HEK293T (cell line): ENCODE results near the gene CHRM4.

Source experiments
- CTCF ChIA-PET: fragments of 350-600 bp; formaldehyde crosslinking; extraction: SDS; loops from one replicate; lab custom pipeline; 2021; ENCODE audit warnings: antibody characterized with exemption, inconsistent platforms; lab: Yijun Ruan, JAX
- POLR2A ChIA-PET: fragments of 350-600 bp; formaldehyde crosslinking; extraction: SDS; loops from one replicate; lab custom pipeline; 2020; ENCODE audit warnings: antibody characterized with exemption, inconsistent platforms; lab: Yijun Ruan, JAX
- DNase-seq: peaks from one replicate; pipeline ENCODE4 v3.0.0; 2012; ENCODE audit warnings: mixed read lengths; ENCODE audit errors: extremely low spot score
- ARNT ChIP-seq: fragments of 450-650 bp; IDR thresholded peaks from 2 replicates; pipeline ENCODE4 v1.6.1; 2017; ENCODE audit warnings: mild to moderate bottlenecking
- BHLHE40 ChIP-seq: fragments of 450-650 bp; IDR thresholded peaks from 2 replicates; pipeline ENCODE4 v1.6.1; 2016; ENCODE audit warnings: mild to moderate bottlenecking, moderate library complexity, borderline replicate concordance
- CTBP1 ChIP-seq: fragments of 450-650 bp; IDR thresholded peaks from 2 replicates; pipeline ENCODE4 v1.6.1; 2016; ENCODE audit warnings: borderline replicate concordance
- ELF4 ChIP-seq: fragments of 450-650 bp; IDR thresholded peaks from 2 replicates; pipeline ENCODE4 v1.6.1; 2017; ENCODE audit warnings: antibody characterized with exemption
- FOXA1 ChIP-seq: fragments of 450-650 bp; IDR thresholded peaks from 2 replicates; pipeline ENCODE4 v1.6.1; 2016; ENCODE audit warnings: mild to moderate bottlenecking
- FOXK2 ChIP-seq: fragments of 450-650 bp; IDR thresholded peaks from 2 replicates; pipeline ENCODE4 v1.6.1; 2016; ENCODE audit warnings: mild to moderate bottlenecking
- FOXM1 ChIP-seq: fragments of 450-650 bp; IDR thresholded peaks from 2 replicates; pipeline ENCODE4 v1.6.1; 2017; ENCODE audit warnings: mild to moderate bottlenecking, borderline replicate concordance
- HDGF ChIP-seq: fragments of 450-650 bp; IDR thresholded peaks from 2 replicates; pipeline ENCODE4 v1.6.1; 2017; ENCODE audit warnings: antibody characterized with exemption, borderline replicate concordance
- L3MBTL2 ChIP-seq: fragments of 450-650 bp; conservative IDR thresholded peaks from 2 replicates; pipeline ENCODE4 v1.6.1; 2016; ENCODE audit warnings: mild to moderate bottlenecking
- LEF1 ChIP-seq: fragments of 450-650 bp; IDR thresholded peaks from 2 replicates; pipeline ENCODE4 v1.6.1; 2017; ENCODE audit warnings: mild to moderate bottlenecking, borderline replicate concordance
- NFRKB ChIP-seq: fragments of 450-650 bp; IDR thresholded peaks from 2 replicates; pipeline ENCODE4 v1.6.1; 2016; ENCODE audit warnings: mild to moderate bottlenecking, moderate library complexity
- SP1 ChIP-seq: fragments of 450-650 bp; IDR thresholded peaks from 2 replicates; pipeline ENCODE4 v1.6.1; 2017
- SUZ12 ChIP-seq: fragments of 450-650 bp; IDR thresholded peaks from 2 replicates; pipeline ENCODE4 v1.6.1; 2016; ENCODE audit warnings: mild to moderate bottlenecking
- TARDBP ChIP-seq: fragments of 450-650 bp; IDR thresholded peaks from 2 replicates; pipeline ENCODE4 v1.6.1; 2016
- ZNF384 ChIP-seq: fragments of 450-650 bp; IDR thresholded peaks from 2 replicates; pipeline ENCODE4 v1.6.1; 2016
- TF ChIP-seq, protein P1 (sequence below): fragments of 450-650 bp; IDR thresholded peaks from 2 replicates; pipeline ENCODE4 v1.6.1; 2016

Gene CHRM4

DNA sequence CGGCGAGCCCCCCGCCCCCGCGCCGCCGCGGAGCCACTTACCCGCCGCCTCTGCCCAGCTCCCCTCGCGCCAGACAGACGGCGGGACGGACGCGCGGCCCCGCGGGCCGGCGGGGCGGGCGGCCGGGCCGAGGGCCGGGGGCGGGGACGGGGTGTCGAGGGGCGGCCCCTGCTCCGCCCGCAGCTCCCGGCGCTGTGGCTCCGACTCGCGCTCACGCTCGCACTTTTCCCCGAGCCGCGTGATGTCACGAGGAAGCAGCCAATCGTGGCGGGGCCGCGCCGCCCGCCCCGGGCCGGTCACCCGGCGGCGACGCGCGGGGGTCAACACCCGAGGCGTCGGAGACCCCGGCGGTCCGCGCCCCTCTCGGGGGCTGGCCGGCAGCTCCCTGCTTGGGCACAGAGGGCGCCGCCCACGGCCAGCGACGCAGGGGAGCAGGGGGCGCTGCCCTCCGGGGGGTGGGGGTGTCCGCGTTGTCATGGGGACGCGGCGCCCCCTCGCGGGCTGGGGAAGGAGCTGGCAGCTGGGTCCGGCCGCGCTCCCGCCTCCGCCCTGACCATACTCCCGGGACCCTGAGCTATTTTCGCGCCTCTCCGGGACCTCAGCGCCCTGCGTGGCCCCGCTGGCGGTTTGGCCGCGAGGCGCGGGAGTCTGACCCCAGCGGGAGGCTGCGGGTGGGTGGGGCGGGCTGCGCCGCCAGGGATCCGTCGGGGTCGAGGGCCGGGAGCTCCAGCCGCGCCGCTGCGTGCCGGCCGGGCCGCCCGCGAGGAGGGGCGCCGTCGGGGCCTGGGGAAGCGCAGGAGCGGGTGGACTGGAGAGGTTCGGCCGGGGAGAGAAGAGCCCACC lies at the start of gene CHRM4:
Gene CHRM4 (minus strand): TSS at position 199 of the 843 bp plus-strand sequence. CDS start 5,219 bp downstream, outside the sequence.
- DNase-seq = peak; percentile 68
- no peak for TF ChIP-seq SP1
- no peak for TF ChIP-seq FOXA1
- no peak for TF ChIP-seq CTBP1
- TF ChIP-seq L3MBTL2 = no peak
- TF ChIP-seq FOXM1 = no peak; the same call in 1 of the 2 replicates
- no peak for TF ChIP-seq LEF1
- TF ChIP-seq FOXK2 = no peak
- no peak for TF ChIP-seq TARDBP
- TF ChIP-seq ARNT = no peak
- no peak for TF ChIP-seq HDGF
- TF ChIP-seq SUZ12 = no peak
- TF ChIP-seq ELF4 = no peak
- no peak for TF ChIP-seq BHLHE40
- TF ChIP-seq NFRKB = no peak
- no peak for TF ChIP-seq ZNF384
- TF ChIP-seq, protein P1, sequence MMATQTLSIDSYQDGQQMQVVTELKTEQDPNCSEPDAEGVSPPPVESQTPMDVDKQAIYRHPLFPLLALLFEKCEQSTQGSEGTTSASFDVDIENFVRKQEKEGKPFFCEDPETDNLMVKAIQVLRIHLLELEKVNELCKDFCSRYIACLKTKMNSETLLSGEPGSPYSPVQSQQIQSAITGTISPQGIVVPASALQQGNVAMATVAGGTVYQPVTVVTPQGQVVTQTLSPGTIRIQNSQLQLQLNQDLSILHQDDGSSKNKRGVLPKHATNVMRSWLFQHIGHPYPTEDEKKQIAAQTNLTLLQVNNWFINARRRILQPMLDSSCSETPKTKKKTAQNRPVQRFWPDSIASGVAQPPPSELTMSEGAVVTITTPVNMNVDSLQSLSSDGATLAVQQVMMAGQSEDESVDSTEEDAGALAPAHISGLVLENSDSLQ = no peak
- CTCF ChIA-PET = interaction anchor here (0.5 to 1.7 kb wide), 19 partner anchors 8 to 457 kb away, joined by 3 to 12 read pairs (median 4); partner anchors contain the start of genes ATG13 and HARBI1
- POLR2A ChIA-PET = interaction anchor here (0.8 to 2.0 kb wide), 3 partner anchors 9 to 149 kb away, joined by 3 to 10 read pairs (median 8); no protein-coding TSS in a partner anchor

DNA sequence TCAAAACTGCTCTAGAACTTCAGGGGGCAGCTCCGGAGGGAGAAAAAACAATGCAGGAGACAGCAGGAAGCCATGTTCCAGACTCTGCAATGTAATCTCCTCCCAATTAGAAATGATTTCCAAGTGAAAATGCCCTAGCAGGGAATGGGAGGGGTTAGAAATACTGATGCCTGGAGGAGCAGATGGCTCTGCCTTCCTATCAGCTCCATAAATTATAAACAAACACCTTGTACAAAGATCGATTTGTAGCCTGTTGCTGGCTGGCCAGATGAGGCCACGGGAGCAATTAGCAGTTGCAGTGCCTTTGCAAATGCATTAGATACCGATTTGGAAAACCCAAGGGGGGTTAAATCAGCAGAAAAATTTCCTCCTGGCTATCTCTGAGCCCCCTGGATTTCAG lies 46.6 kb upstream of the CHRM4 start:
- no peak for DNase-seq
- ChIA-PET CTCF (interaction anchor here (0.7 kb wide), 1 partner anchor 144 kb away, joined by 3 read pairs; no protein-coding TSS in a partner anchor), POLR2A (no interaction called here)
- TF ChIP-seq HDGF (no peak), ELF4 (no peak), BHLHE40 (no peak), ZNF384 (no peak), LEF1 (no peak), ARNT (no peak), FOXK2 (no peak)
- TF ChIP-seq, protein P1 = no peak

DNA sequence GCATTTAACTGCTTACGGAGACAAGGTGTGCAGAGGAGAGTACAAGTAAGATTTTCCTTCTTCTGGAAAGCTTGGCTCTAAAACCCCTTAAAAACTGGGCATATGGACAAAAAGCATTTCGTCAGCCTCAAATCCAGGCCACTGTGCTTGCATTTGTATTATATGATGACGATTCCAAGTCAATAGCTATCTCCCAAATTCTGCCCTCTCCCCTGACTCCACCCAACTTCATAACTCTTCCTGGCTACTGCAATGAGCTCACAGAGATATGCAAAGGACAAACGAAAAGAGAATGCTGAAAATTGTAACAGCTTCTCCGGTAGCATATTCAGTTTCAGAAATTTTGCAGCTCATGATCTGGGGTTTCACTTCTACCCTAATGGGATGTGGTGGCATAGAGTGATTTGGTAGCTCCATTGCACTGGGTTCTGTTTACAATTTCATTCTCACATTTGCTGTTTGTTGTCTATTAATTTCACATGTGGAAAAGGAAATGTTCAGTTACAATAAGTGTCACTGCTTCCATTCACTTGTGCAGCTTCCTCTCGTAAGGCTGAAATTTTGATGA lies 45.6 kb upstream of the CHRM4 start:
- TF ChIP-seq LEF1 (no peak), BHLHE40 (no peak), ZNF384 (no peak), SP1 (no peak), FOXK2 (no peak), L3MBTL2 (no peak), CTBP1 (no peak), ELF4 (no peak), SUZ12 (no peak), HDGF (no peak), ARNT (no peak), FOXM1 (no peak)
- TF ChIP-seq, protein P1 = no peak
- CTCF ChIA-PET = no interaction called here
- DNase-seq = no peak
- POLR2A ChIA-PET = no interaction called here

DNA sequence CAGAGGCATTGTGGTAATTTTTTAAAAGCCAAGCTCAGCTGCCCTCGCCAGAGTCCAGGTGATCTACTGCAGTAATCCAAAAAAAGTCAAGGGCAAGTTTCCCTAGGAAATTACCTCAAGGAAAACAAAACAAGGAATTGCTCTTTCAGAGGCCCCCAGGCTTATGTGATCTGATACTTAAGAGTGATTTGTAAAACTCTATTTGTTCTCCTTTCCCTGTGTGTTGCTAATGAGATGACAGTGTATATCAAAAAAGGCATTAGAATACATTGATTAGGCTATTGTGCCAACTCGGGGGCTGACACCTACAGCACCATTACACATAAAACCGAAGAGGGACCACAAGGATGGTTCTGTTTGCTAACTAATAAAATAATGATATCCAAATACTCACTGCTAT lies 44.5 kb upstream of the CHRM4 start:
- POLR2A ChIA-PET = no interaction called here
- no peak for DNase-seq
- CTCF ChIA-PET = no interaction called here
- no peak for TF ChIP-seq L3MBTL2
- TF ChIP-seq BHLHE40 = no peak
- no peak for TF ChIP-seq FOXK2
- no peak for TF ChIP-seq SUZ12
- no peak for TF ChIP-seq ARNT
- no peak for TF ChIP-seq TARDBP
- no peak for TF ChIP-seq HDGF
- TF ChIP-seq ELF4 = no peak
- no peak for TF ChIP-seq ZNF384
- TF ChIP-seq FOXM1 = no peak
- no peak for TF ChIP-seq CTBP1
- TF ChIP-seq NFRKB = no peak

DNA sequence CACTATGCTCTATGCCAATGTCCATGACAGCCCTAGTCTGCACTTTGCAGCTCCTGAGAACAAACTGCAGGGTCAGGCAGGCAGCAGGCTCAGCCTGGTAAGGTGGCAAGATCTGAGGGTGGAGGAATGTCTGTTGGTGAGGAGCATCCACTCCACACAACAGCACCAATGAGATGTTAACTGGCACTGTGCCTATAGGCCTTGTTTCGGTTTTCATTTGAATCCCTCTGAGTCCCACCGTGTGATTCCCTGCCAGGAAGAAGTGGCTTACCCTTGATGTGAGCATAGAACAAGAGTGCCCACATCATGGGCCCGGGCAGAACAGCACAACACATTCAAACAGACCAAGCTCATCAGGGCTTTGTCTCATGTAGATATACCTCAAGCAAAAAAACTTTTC lies 44.1 kb upstream of the CHRM4 start:
- no peak for TF ChIP-seq LEF1
- ChIA-PET POLR2A (no interaction called here), CTCF (no interaction called here)
- DNase-seq = no peak

DNA sequence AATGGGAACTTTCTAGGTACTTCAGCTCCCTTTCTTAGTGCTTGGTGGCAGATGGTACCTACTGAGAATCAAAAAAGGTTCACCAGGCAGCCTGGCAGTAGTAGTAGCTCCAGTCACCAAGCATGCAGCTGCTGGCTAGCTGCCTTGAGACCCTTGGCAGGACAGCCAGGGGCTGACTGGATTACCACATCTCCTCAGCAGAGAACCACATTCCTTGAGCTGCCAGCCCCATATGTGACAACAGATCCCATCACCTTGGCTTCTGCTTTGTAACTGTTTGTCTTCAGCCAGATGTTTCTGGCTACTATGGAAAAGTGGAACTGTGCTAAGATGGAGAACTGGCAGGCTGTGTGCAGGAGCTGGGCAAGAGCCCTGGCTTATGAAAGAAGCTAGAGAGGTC lies 39.6 kb upstream of the CHRM4 start:
- no peak for DNase-seq
- no peak for TF ChIP-seq FOXK2
- TF ChIP-seq ARNT = no peak
- TF ChIP-seq SP1 = no peak
- no peak for TF ChIP-seq NFRKB
- CTCF ChIA-PET = no interaction called here
- POLR2A ChIA-PET = no interaction called here
